SU-DHL-6 (cell line): ENCODE data around the gene EXTL2.

Source experiments
- H2AFZ ChIP-seq: fragments of 200-600 bp; sonication (generic); 2 replicates; pipeline ENCODE4 v1.6.1; 2014; ENCODE audit warnings: low read depth, mild to moderate bottlenecking, moderate library complexity, mixed read lengths, antibody characterized with exemption, low read length; ENCODE audit not compliant: severe bottlenecking
- H3F3A ChIP-seq: fragments of 200-600 bp; shearing (Covaris generic); 2 replicates; pipeline ENCODE4 v1.6.0; 2016; ENCODE audit warnings: antibody characterized with exemption, mild to moderate bottlenecking; ENCODE audit not compliant: insufficient read depth
- H3K27ac ChIP-seq: fragments of 200-600 bp; sonication (generic); 2 replicates; pipeline ENCODE4 v1.5.1; 2016; ENCODE audit warnings: low read depth, mild to moderate bottlenecking, low read length, moderate library complexity, mixed read lengths
- H3K27me3 ChIP-seq: fragments of 200-600 bp; sonication (generic), shearing (Covaris generic); 2 replicates; pipeline ENCODE4 v1.6.0; 2014; ENCODE audit warnings: mild to moderate bottlenecking, low read length
- H3K36me3 ChIP-seq: fragments of 200-600 bp; sonication (generic); 2 replicates; pipeline ENCODE4 v1.6.1; 2014; ENCODE audit warnings: mild to moderate bottlenecking, low read length, mixed read lengths
- H3K4me2 ChIP-seq: fragments of 300-600, 200-600 bp; shearing (Covaris generic), sonication (generic); 2 replicates; pipeline ENCODE4 v1.6.0; 2014; ENCODE audit warnings: low read length, low read depth, mild to moderate bottlenecking; ENCODE audit not compliant: poor library complexity, severe bottlenecking
- H3K4me3 ChIP-seq: fragments of 200-600 bp; sonication (generic); 2 replicates; pipeline ENCODE4 v1.5.1; 2014; ENCODE audit warnings: antibody characterized with exemption, low read length, mild to moderate bottlenecking, mixed read lengths; ENCODE audit not compliant: insufficient read depth, poor library complexity, severe bottlenecking
- H3K79me2 ChIP-seq: fragments of 200-600 bp; sonication (generic); 2 replicates; pipeline ENCODE4 v1.6.1; 2014; ENCODE audit warnings: mild to moderate bottlenecking, low read length, moderate library complexity; ENCODE audit not compliant: insufficient read depth
- H3K9ac ChIP-seq: fragments of 200-600 bp; sonication (generic); 2 replicates; pipeline ENCODE4 v1.7.0; 2014; ENCODE audit warnings: mild to moderate bottlenecking, low read length
- H3K9me2 ChIP-seq: fragments of 200-600 bp; sonication (generic); replicated peaks from 2 replicates; pipeline ENCODE4 v1.6.1; 2014; ENCODE audit warnings: low read length; ENCODE audit not compliant: insufficient read depth
- H3K9me3 ChIP-seq: fragments of 200-600 bp; sonication (generic); 2 replicates; pipeline ENCODE4 v1.6.1; 2014; ENCODE audit warnings: low read length, mixed read lengths; ENCODE audit not compliant: insufficient read depth
- H4K20me1 ChIP-seq: fragments of 200-600 bp; sonication (generic); 2 replicates; pipeline ENCODE4 v1.6.1; 2014; ENCODE audit warnings: low read depth, mild to moderate bottlenecking, antibody characterized with exemption, low read length, moderate library complexity, mixed read lengths
- EZH2phosphoT487 ChIP-seq: fragments of 200-600 bp; sonication (generic), shearing (Covaris generic); conservative IDR thresholded peaks from 2 replicates; pipeline ENCODE4 v1.6.1; 2018; ENCODE audit warnings: mild to moderate bottlenecking, antibody characterized with exemption, low read length, moderate library complexity, mixed read lengths
- TF ChIP-seq, protein P1 (sequence below): fragments of 200-600 bp; sonication (generic); IDR thresholded peaks from one replicate; pipeline ENCODE4 v1.5.1; 2017; ENCODE audit warnings: antibody characterized with exemption, mild to moderate bottlenecking, low read length, moderate library complexity; ENCODE audit not compliant: insufficient read depth, poor library complexity, severe bottlenecking

The EXTL2 gene

DNA sequence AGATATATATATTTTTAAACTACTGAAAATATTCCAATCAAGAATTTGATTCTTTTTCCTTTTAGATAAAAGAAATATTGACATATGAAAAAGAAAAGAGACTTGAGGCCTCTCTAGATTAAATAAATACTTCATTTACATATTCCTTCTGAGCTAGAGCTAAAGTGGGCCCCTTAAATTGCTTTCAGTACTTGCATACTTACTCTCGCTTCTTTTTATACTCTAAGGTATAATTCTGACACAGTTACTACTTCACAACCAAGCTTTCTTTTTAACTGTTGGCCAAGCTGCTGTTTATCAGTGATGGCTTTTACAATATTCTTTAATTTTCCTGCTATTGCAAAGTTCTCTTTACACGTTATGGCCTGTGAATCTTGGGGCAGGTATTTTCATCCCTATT, 24.6 kb downstream of the EXTL2 start:
- Histone ChIP-seq H4K20me1 (no peaks in the 10 kb centered on the region), H3K4me2 (no peak overlapping the region), H3K27me3 (no peaks in the 10 kb centered on the region), H3K9me3 (no peaks in the 10 kb centered on the region), H3F3A (no peaks in the 10 kb centered on the region), H3K9ac (no peak overlapping the region), H3K36me3 (no peaks in the 10 kb centered on the region), H3K9me2 (no peaks in the 10 kb centered on the region), H3K79me2 (no peaks in the 10 kb centered on the region), H2AFZ (no peak overlapping the region), H3K27ac (no peak overlapping the region), H3K4me3 (no peak overlapping the region)
- TF ChIP-seq, protein P1, sequence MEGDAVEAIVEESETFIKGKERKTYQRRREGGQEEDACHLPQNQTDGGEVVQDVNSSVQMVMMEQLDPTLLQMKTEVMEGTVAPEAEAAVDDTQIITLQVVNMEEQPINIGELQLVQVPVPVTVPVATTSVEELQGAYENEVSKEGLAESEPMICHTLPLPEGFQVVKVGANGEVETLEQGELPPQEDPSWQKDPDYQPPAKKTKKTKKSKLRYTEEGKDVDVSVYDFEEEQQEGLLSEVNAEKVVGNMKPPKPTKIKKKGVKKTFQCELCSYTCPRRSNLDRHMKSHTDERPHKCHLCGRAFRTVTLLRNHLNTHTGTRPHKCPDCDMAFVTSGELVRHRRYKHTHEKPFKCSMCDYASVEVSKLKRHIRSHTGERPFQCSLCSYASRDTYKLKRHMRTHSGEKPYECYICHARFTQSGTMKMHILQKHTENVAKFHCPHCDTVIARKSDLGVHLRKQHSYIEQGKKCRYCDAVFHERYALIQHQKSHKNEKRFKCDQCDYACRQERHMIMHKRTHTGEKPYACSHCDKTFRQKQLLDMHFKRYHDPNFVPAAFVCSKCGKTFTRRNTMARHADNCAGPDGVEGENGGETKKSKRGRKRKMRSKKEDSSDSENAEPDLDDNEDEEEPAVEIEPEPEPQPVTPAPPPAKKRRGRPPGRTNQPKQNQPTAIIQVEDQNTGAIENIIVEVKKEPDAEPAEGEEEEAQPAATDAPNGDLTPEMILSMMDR = no peak
- no peak for TF ChIP-seq EZH2phosphoT487

GRCh38 chr1:100868364-100868995, 26.2 kb downstream of the EXTL2 start:
- no peak for TF ChIP-seq EZH2phosphoT487
- TF ChIP-seq, protein P1 = no peak
- Histone ChIP-seq H3K9ac (no peak overlapping the region), H3K4me2 (no peak overlapping the region)

GRCh38 chr1:100866901-100867206, 27.8 kb downstream of the EXTL2 start:
- Histone ChIP-seq H4K20me1 (no peaks in the 10 kb centered on the region), H3K4me3 (no peak overlapping the region), H3K27ac (no peak overlapping the region), H2AFZ (no peak overlapping the region), H3K4me2 (no peak overlapping the region), H3K27me3 (no peaks in the 10 kb centered on the region), H3K36me3 (no peaks in the 10 kb centered on the region), H3F3A (no peaks in the 10 kb centered on the region), H3K9me2 (no peaks in the 10 kb centered on the region), H3K79me2 (no peaks in the 10 kb centered on the region), H3K9me3 (no peaks in the 10 kb centered on the region), H3K9ac (no peak overlapping the region)
- TF ChIP-seq, protein P1 = no peak
- no peak for TF ChIP-seq EZH2phosphoT487

More at GRCh38 chr1:100868364-100868995, 26.2 kb downstream of the EXTL2 start:
- Histone ChIP-seq H3F3A (no peaks in the 10 kb centered on the region), H3K9me2 (no peaks in the 10 kb centered on the region), H3K4me3 (no peak overlapping the region), H3K27me3 (no peaks in the 10 kb centered on the region), H4K20me1 (no peaks in the 10 kb centered on the region), H3K27ac (no peak overlapping the region), H3K9me3 (no peaks in the 10 kb centered on the region), H2AFZ (peak overlapping the region; percentile 60), H3K79me2 (no peaks in the 10 kb centered on the region), H3K36me3 (no peaks in the 10 kb centered on the region)
